Nucleus accumbens (tissue), 56 donors: ENCODE data around the gene HLCS.
A peak's percentile ranks its signal among the peaks of the same experiment; 100 is the strongest.

Experiments
- DNase-seq, 56 donors: peaks; one replicate each; lab custom pipeline; 2025; lab: John Stamatoyannopoulos, UW

HLCS gene

GRCh38 chr21:36856643-36857042, 109.8 kb downstream of the HLCS start:
- DNase-seq, result no peak

- DNase-seq, result peak in 36 of 56 donors; percentile 5 to 62 (median 28)
Observed at GRCh38 chr21:36854391-36854790, 112.1 kb downstream of the HLCS start.

GRCh38 chr21:36852864-36853263, 113.6 kb downstream of the HLCS start:
- no peak for DNase-seq

- peak in 3 of 56 donors; percentile 6 to 12 (median 7) for DNase-seq
Observed at GRCh38 chr21:36852293-36852692, 114.2 kb downstream of the HLCS start.

GRCh38 chr21:36851121-36851520, 115.3 kb downstream of the HLCS start:
- DNase-seq, result peak in 1 of 56 donors; percentile 22

- no peak for DNase-seq
Observed at GRCh38 chr21:36850372-36850771, 116.1 kb downstream of the HLCS start.

GRCh38 chr21:36849461-36850105, 116.9 kb downstream of the HLCS start:
- DNase-seq, result peak in 24 of 56 donors; percentile 7 to 49 (median 25)

- DNase-seq, result no peak
Observed at GRCh38 chr21:36848730-36849274, 117.7 kb downstream of the HLCS start.

GRCh38 chr21:36847189-36847588, 119.3 kb downstream of the HLCS start:
- no peak for DNase-seq

- DNase-seq, result no peak
Observed at GRCh38 chr21:36846631-36847030, 119.8 kb downstream of the HLCS start.

- DNase-seq, result no peak
Observed at GRCh38 chr21:36845790-36846189, 120.7 kb downstream of the HLCS start.

- no peak for DNase-seq
Observed at GRCh38 chr21:36845070-36845469, 121.4 kb downstream of the HLCS start.

- DNase-seq, result no peak
Observed at GRCh38 chr21:36841866-36842265, 124.6 kb downstream of the HLCS start.

GRCh38 chr21:36839735-36840134, 126.7 kb downstream of the HLCS start:
- DNase-seq, result no peak

GRCh38 chr21:36839123-36839522, 127.3 kb downstream of the HLCS start:
- no peak for DNase-seq

- no peak for DNase-seq
Observed at GRCh38 chr21:36835383-36835795, 131.1 kb downstream of the HLCS start.

- no peak for DNase-seq
Observed at GRCh38 chr21:36834192-36834591, 132.3 kb downstream of the HLCS start.

- no peak for DNase-seq
Observed at GRCh38 chr21:36830100-36830499, 136.4 kb downstream of the HLCS start.

GRCh38 chr21:36828891-36829515, 137.5 kb downstream of the HLCS start:
- DNase-seq, result no peak

- no peak for DNase-seq
Observed at GRCh38 chr21:36828208-36828607, 138.3 kb downstream of the HLCS start.

GRCh38 chr21:36825658-36826057, 140.8 kb downstream of the HLCS start:
- no peak for DNase-seq

- peak in 1 of 56 donors; percentile 19 for DNase-seq
Observed at GRCh38 chr21:36821032-36821299, 145.5 kb downstream of the HLCS start.
